ENCODE data around the gene EIF4H. TPM values are rescaled to one million over a fixed set of nuclear protein-coding genes. Genes with fewer than 3 reads are reported as not detected.

The EIF4H gene
- total RNA-seq, 1 experiment from 2014 or later = 384 TPM

DNA sequence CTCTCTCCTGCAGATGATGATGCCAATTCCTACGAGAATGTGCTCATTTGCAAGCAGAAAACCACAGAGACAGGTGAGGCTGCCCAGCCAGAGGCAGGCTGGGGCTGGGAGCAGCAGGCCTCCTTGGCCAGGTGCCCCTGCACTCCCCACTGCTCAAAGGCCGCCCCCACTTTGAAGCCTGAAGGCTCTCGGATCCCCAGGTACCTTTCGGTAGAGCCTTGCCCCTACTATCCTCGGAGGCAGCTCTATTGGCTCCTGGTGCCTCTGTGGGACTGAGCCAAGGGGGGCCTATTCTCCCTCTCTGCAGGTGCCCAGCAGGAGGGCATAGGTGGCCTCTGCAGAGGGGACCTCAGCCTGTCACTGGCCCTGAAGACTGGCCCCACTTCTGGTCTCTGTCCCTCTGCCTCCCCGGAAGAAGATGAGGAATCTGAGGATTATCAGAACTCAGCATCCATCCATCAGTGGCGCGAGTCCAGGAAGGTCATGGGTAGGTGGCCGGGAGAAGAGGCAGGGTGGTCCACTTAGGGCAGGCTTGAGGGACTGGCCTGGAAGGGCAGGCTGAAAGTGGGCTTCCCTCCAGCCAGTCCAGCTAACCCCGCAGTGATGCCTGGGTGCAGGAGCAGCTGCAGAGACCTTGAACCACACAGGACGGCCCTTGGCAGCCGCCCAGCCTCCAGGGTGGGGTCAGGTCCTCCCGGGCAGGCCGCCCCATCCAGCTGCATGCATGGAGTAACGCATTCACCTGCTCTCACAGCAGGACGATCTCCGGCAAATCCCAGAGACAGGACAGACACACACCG, 49.8 kb downstream of the EIF4H start:
- peaks cover under 1 to 2% of the 10 kb centered on the region in 2 experiments; a peak in 2 of 4 replicates for H3K36me3 ChIP-seq (ENCODE audit: control insufficient read depth in 1 of 2, insufficient read depth in 2 of 2, low read length in 2 of 2)
- H3K9me2 ChIP-seq (ENCODE audit: insufficient read depth) = no peaks in the 10 kb centered on the region
- no peak overlapping the region for H3K27ac ChIP-seq (ENCODE audit: low read depth, low read length)
- H4K20me1 ChIP-seq (ENCODE audit: insufficient read depth) = no peaks in the 10 kb centered on the region
- ChIA-PET POLR2A (no interaction called here), RAD21 (ENCODE audit: low non-redundant PET in 1 of 2, low total read pairs in 2 of 2, uncharacterized antibody in 2 of 2, unreplicated experiment in 2 of 2) (no interaction called here), CTCF (interaction anchor here (1.4 kb wide), 1 partner anchor 18 kb away, joined by 3 read pairs; no protein-coding TSS in a partner anchor)
- H3K9ac ChIP-seq (ENCODE audit: low read length) = no peak overlapping the region
- ATAC-seq = no peak
- H2AFZ ChIP-seq (ENCODE audit: low read depth, low read length, poor library complexity, severe bottlenecking) = no peak overlapping the region
- intact Hi-C loops (cut with micrococcal nuclease) = no loop called here
- H3K9me3 ChIP-seq (ENCODE audit: control insufficient read depth in 1 of 2, insufficient read depth in 1 of 2, low read depth in 1 of 2, low read length in 2 of 2) = no peaks in the 10 kb centered on the region
- H3K4me3 ChIP-seq (replicated peaks in 1 of 2; ENCODE audit: low read depth in 1 of 2, low read length in 2 of 2) = no peak overlapping the region
- no peaks in the 10 kb centered on the region for H3K79me2 ChIP-seq (ENCODE audit: insufficient read depth, low read length)
- peaks cover 3 to 18% of the 10 kb centered on the region in 2 experiments; a peak in 3 of 4 replicates for H3K4me1 ChIP-seq (ENCODE audit: control insufficient read depth in 1 of 2, insufficient read depth in 2 of 2, low read length in 2 of 2)
- no peaks in the 10 kb centered on the region for H3K27me3 ChIP-seq (ENCODE audit: insufficient read depth, low read length)
- DNase-seq (ENCODE audit: low read depth, low spot score) = no peak
- no TSS peak for BruUV-seq (replicated peaks)
- no peak for TF ChIP-seq MAX (IDR thresholded peaks at IDR 0.05)
- TF ChIP-seq TCF7L2 (IDR thresholded peaks at IDR 0.05; ENCODE audit: borderline replicate concordance, extremely low read depth, insufficient read depth, insufficient read length) = no peak
- TF ChIP-seq FOSL1 (IDR thresholded peaks at IDR 0.05; ENCODE audit: low read depth) = no peak
- TF ChIP-seq ATF3 (IDR thresholded peaks at IDR 0.05) = no peak
- TF ChIP-seq POLR2A (IDR thresholded peaks at IDR 0.05; ENCODE audit: borderline replicate concordance, extremely low read depth, insufficient read depth, insufficient read length) = no peak
- no peak for TF ChIP-seq POLR2AphosphoS5 (IDR thresholded peaks at IDR 0.05; ENCODE audit: low read depth, low read length)
- no peak for TF ChIP-seq ZNF274 (IDR thresholded peaks at IDR 0.05; ENCODE audit: low read depth, low read length)
- TF ChIP-seq, protein P1, sequence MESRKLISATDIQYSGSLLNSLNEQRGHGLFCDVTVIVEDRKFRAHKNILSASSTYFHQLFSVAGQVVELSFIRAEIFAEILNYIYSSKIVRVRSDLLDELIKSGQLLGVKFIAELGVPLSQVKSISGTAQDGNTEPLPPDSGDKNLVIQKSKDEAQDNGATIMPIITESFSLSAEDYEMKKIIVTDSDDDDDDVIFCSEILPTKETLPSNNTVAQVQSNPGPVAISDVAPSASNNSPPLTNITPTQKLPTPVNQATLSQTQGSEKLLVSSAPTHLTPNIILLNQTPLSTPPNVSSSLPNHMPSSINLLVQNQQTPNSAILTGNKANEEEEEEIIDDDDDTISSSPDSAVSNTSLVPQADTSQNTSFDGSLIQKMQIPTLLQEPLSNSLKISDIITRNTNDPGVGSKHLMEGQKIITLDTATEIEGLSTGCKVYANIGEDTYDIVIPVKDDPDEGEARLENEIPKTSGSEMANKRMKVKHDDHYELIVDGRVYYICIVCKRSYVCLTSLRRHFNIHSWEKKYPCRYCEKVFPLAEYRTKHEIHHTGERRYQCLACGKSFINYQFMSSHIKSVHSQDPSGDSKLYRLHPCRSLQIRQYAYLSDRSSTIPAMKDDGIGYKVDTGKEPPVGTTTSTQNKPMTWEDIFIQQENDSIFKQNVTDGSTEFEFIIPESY (IDR thresholded peaks at IDR 0.05; ENCODE audit: extremely low read depth, insufficient replicate concordance, low read length) = no peak
- no peak for TF ChIP-seq YY1 (IDR thresholded peaks at IDR 0.05; ENCODE audit: extremely low read depth, insufficient replicate concordance, low read depth, low read length)
- no peak for TF ChIP-seq EZH2phosphoT487 (IDR thresholded peaks at IDR 0.05; ENCODE audit: borderline replicate concordance)
- H3K4me2 ChIP-seq (ENCODE audit: low read length) = no peak overlapping the region

All from HCT116 (cell line).